Activated T-cell treated with anti-CD3 and anti-CD28 coated beads for 48 hours (primary cell): ENCODE results near the gene ABCC9.

Experiments
- DNase-seq: peaks from one replicate; pipeline ENCODE4 v3.0.0-alpha.2; 2020; ENCODE audit warnings: low read depth

ABCC9 gene

GRCh38 chr12:21940549-21941505 is at the start of gene ABCC9:
Gene ABCC9 (minus strand): TSS chr12:21941426. CDS start chr12:21936674, 4,752 bp downstream.
- DNase-seq = no peak

GRCh38 chr12:21989819-21990412 is 48.7 kb upstream of the ABCC9 start:
- DNase-seq = no peak

GRCh38 chr12:21988619-21989018 is 47.4 kb upstream of the ABCC9 start:
- no peak for DNase-seq

- no peak for DNase-seq
Measured at GRCh38 chr12:21987755-21988154, 46.5 kb upstream of the ABCC9 start.

GRCh38 chr12:21985155-21985554 is 43.9 kb upstream of the ABCC9 start:
- no peak for DNase-seq

- no peak for DNase-seq
Measured at GRCh38 chr12:21984375-21984774, 43.1 kb upstream of the ABCC9 start.

GRCh38 chr12:21983095-21983494 is 41.9 kb upstream of the ABCC9 start:
- DNase-seq = no peak

GRCh38 chr12:21980544-21980943 is 39.3 kb upstream of the ABCC9 start:
- DNase-seq = no peak

- no peak for DNase-seq
Measured at GRCh38 chr12:21975293-21975692, 34.1 kb upstream of the ABCC9 start.

GRCh38 chr12:21973221-21973620 is 32.0 kb upstream of the ABCC9 start:
- DNase-seq = no peak

GRCh38 chr12:21972055-21972454 is 30.8 kb upstream of the ABCC9 start:
- DNase-seq = no peak

GRCh38 chr12:21971344-21971743 is 30.1 kb upstream of the ABCC9 start:
- no peak for DNase-seq

GRCh38 chr12:21962821-21963220 is 21.6 kb upstream of the ABCC9 start:
- DNase-seq = no peak

GRCh38 chr12:21962236-21962635 is 21.0 kb upstream of the ABCC9 start:
- no peak for DNase-seq

GRCh38 chr12:21950649-21951048 is 9.4 kb upstream of the ABCC9 start:
- DNase-seq = no peak

- no peak for DNase-seq
Measured at GRCh38 chr12:21949036-21949435, 7.8 kb upstream of the ABCC9 start.

- no peak for DNase-seq
Measured at GRCh38 chr12:21946983-21947382, 5.8 kb upstream of the ABCC9 start.

- no peak for DNase-seq
Measured at GRCh38 chr12:21945002-21945401, 3.8 kb upstream of the ABCC9 start.

GRCh38 chr12:21942377-21942703 is 1.1 kb upstream of the ABCC9 start:
- no peak for DNase-seq

GRCh38 chr12:21941506-21942376 is 515 bp upstream of the ABCC9 start:
- no peak for DNase-seq

- DNase-seq = no peak
Measured at GRCh38 chr12:21939435-21939834, 1.8 kb downstream of the ABCC9 start.

GRCh38 chr12:21938879-21939278 is 2.3 kb downstream of the ABCC9 start:
- DNase-seq = no peak

GRCh38 chr12:21934173-21934572 is 7.1 kb downstream of the ABCC9 start:
- no peak for DNase-seq
